GM12874 (cell line): ENCODE results near the gene RUBCN.

Source experiments
- TF ChIP-seq, protein P1 (sequence below): IDR thresholded peaks from 2 replicates; pipeline ENCODE4 v1.5.1; 2011; ENCODE audit warnings: low read depth, mild to moderate bottlenecking, control low read depth, low read length, moderate library complexity; ENCODE audit not compliant: insufficient read depth

The RUBCN gene

DNA sequence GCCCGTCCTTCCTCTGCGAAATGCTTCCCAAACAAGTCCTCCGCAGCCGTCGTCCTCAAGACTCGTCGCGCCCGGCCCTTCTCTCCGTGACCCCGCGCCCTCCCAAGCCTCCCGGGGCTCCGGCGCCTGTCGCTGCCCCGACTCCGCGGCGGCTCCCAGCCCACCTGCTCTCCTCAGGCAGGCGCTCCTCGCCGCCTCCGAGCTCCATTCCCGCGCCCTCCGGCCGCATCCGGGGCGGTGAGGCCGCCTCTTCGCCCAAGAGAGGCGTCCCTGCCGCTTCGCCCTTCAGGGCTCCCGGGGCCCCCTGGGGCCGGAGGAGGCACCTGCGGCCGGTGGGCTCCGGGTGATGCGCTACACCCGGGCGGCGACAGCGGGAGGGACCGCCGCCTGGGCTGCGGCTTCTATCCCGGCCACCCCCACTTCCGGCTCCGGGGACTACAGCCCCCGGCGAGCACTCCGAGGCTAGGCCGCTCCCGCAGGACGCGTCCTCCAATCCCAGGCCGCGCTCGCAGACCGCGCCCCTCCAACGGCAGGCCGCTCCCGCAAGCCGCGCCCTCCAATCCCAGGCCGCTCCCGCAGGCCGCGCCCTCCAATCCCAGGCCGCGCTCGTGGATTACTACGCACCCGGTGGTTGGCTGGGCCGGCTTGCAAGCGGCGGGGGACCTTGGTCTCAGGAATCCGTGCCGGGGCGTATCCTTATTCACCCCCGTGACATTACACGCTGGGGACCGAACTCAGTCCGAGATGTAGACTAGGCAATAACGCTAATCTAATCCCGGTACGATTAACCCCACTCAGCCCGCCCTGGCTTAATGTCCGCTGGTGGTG, at the start of gene RUBCN:
RUBCN (minus strand) TSS at position 414 of the 828 bp plus-strand sequence; CDS start at position 229, 185 bp downstream.
- TF ChIP-seq, protein P1, sequence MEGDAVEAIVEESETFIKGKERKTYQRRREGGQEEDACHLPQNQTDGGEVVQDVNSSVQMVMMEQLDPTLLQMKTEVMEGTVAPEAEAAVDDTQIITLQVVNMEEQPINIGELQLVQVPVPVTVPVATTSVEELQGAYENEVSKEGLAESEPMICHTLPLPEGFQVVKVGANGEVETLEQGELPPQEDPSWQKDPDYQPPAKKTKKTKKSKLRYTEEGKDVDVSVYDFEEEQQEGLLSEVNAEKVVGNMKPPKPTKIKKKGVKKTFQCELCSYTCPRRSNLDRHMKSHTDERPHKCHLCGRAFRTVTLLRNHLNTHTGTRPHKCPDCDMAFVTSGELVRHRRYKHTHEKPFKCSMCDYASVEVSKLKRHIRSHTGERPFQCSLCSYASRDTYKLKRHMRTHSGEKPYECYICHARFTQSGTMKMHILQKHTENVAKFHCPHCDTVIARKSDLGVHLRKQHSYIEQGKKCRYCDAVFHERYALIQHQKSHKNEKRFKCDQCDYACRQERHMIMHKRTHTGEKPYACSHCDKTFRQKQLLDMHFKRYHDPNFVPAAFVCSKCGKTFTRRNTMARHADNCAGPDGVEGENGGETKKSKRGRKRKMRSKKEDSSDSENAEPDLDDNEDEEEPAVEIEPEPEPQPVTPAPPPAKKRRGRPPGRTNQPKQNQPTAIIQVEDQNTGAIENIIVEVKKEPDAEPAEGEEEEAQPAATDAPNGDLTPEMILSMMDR: no peak

DNA sequence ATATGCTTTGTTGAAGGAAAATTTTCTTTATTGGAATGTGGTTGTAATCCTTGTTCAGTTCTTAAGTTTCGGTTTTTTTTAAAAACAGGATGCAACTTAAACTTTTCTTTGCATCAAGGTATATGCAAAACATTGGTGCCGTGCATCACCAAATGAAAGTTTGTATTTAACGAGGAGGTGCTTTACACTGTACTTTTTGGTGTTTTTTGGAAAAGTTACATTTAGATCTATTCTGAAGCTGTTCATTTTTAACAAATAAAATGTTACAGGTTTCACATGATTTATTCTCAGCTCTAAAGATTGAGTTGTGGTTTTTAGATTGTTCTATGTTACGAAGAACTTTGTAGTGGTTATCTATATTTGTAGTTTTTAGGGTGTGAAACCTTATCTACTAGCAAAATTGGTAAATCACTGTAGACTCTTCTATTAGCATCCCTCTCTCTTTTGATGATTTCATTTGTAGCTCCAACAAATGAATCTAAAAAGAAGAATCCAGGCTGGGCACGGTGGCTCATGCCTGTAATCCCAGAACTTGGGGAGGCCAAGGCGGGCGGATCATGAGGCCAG, 47.4 kb upstream of the RUBCN start:
- TF ChIP-seq, protein P1: no peak

DNA sequence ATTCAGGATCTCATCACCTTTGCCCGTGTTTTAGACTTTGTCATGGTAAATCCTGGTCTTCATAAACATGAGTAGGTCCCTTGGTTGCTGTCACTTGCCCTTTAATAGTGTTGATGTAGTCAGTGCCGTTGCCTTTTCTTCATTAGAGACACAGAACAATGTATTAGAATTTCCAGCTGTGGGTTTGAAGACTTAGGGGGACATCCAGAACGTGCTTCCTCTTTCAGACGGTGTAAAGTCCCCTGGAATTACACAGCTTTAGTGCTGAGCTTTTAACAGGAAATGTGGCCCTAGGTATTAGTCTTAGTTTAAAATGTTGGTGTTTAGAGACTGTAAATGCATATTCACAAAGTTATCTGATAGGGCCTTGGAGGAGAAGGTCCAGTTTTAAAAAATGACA, 45.5 kb upstream of the RUBCN start:
- TF ChIP-seq, protein P1: no peak

DNA sequence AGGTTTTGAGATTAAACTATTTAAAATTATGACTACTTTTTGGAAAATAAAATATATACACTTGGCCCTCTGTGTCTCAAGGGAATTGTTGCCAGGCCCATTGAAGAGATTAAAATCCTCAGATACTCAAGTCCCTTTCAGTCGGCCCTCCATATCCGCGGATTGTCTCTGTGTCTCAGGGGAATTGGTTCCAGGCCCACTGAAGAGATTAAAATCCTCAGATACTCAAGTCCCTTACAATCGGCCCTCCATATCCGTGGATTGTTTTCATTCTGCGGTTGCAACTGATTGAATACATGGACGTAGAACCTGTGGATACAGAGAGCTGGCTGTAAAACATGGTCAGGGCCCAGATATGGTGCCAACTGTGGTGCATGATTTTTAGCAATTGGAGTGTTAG, 38.6 kb upstream of the RUBCN start:
- TF ChIP-seq, protein P1: no peak

DNA sequence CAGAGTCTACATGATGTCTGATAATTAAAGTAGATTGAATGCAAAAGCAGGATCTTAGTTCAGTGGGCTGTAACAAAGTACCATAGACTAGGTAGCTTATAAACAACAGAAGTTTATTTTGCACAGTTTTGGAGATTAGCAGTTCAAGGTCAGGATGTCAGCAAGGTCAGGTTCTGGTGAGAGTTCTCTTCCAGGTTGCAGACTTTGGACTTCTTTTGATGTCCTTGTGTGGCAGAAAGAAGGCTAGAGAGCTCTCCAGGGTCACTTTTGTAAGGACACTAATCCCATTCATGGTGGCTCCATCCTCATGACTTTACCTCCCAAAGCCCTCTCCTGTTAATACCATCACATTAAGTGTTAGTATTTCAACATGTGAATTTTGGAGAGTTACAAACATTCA, 25.1 kb upstream of the RUBCN start:
- TF ChIP-seq, protein P1: no peak

DNA sequence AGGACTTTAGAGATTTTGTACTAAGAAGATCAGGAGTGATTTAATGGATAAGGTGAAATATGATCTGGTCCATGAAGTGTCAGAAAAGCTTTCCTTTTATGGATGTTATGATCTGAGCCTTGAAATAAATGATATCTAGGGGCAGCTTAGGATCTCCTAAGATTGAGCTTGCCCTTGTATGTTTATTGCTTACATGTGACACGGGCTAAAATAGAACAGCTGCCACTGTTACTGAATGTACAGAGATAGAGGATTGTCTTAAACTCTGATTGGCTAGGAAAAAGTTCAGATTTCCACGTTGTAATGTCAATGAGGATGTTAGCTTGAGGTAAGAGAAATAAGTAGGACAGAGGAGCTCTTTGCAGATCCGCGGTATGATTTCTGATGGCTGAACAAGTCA, 21.8 kb upstream of the RUBCN start:
- TF ChIP-seq, protein P1: no peak

DNA sequence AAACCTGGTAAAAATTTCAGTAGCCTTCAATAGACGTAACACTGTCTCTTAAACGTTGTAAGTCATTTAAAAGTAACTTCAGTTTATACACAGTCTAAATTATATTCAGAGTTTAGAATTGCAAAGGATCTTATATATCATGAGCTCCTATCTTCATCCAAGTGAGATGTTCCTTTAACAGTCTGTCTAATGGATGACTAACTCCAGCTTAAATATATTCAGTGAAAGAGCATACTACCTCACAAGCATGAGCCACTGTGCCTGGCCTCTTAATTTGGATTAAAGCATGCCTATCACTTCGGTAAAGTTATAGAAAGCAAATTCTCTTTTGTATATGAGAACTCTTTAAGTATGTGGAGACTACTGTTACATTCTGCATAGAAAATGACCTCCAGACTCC, 20.0 kb upstream of the RUBCN start:
- TF ChIP-seq, protein P1: no peak
